ENCODE measurements around the gene PRH1.

Gene PRH1

DNA sequence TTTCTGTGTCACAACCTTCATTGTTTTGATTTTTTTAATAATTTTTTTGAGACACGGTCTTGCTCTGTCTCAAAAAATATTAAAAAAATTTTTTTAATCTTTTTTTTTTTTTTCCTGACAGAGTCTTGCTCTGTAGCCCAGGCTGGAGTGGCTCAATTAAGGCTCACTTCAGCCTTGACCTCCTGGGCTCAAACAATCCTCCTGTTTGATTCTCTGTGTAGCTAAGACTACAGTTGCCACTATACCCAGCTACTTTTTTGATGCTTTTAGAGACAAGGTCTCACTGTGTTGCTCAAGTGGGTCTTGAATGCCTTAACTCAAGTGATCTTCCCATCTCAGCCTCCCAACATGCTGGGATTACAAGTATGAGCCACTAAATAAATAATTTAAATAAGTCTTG lies 35.8 kb upstream of the PRH1 start:
- Histone ChIP-seq H3K36me3 (ENCODE audit: insufficient read depth, low read length) (no peaks in the 10 kb centered on the region), H3K27me3 (ENCODE audit: insufficient read depth, low read length) (no peaks in the 10 kb centered on the region), H3K9me3 (ENCODE audit: low read length) (no peaks in the 10 kb centered on the region), H3K9ac (ENCODE audit: low read length) (no peak overlapping the region), H3K4me3 (ENCODE audit: low read depth, low read length, poor library complexity, severe bottlenecking) (no peak overlapping the region), H3K79me2 (ENCODE audit: insufficient read depth, low read length) (no peaks in the 10 kb centered on the region), H3F3A (ENCODE audit: insufficient read depth, low read length) (0 out of 2 replicates have a peak, but pooled peaks cover 3% of the 10 kb centered on the region), H2AFZ (ENCODE audit: low read length) (no peak overlapping the region), H3K4me1 (ENCODE audit: insufficient read depth, low read length, severe bottlenecking) (no peaks in the 10 kb centered on the region), H3K27ac (ENCODE audit: low read depth, low read length, poor library complexity, severe bottlenecking) (no peak overlapping the region), H4K20me1 (ENCODE audit: insufficient read depth, low read length) (no peaks in the 10 kb centered on the region), H3K4me2 (ENCODE audit: low read length) (no peak overlapping the region), H3K9me2 (ENCODE audit: low read depth, low read length) (no peaks in the 10 kb centered on the region)
- TF ChIP-seq, protein P1, sequence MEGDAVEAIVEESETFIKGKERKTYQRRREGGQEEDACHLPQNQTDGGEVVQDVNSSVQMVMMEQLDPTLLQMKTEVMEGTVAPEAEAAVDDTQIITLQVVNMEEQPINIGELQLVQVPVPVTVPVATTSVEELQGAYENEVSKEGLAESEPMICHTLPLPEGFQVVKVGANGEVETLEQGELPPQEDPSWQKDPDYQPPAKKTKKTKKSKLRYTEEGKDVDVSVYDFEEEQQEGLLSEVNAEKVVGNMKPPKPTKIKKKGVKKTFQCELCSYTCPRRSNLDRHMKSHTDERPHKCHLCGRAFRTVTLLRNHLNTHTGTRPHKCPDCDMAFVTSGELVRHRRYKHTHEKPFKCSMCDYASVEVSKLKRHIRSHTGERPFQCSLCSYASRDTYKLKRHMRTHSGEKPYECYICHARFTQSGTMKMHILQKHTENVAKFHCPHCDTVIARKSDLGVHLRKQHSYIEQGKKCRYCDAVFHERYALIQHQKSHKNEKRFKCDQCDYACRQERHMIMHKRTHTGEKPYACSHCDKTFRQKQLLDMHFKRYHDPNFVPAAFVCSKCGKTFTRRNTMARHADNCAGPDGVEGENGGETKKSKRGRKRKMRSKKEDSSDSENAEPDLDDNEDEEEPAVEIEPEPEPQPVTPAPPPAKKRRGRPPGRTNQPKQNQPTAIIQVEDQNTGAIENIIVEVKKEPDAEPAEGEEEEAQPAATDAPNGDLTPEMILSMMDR (IDR thresholded peaks at IDR 0.05; ENCODE audit: low read length) = no peak
- no peak for TF ChIP-seq EZH2 (IDR thresholded peaks at IDR 0.05; ENCODE audit: borderline replicate concordance, low read length)

DNA sequence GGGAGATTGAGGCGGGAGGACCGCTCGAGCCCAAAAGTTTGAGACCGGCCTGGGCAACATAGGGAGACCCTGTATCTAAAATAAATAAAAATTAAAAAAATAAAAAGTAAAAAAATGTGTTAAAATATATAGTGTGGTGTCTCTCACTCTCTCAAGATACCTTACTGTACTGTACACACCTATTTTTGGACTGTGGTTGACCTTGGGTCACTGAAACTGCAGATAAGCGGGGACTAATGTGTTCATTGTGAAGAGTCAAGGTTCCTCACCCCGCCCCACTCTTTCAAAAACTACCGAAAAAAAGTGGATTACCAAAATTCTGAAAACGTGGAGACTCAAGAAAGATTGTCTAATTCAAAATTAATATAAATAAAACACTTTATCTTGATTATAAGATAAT lies 26.3 kb upstream of the PRH1 start:
- H3K4me1 ChIP-seq (ENCODE audit: insufficient read depth, low read length, severe bottlenecking) = no peaks in the 10 kb centered on the region
- peaks cover 4% of the 10 kb centered on the region; the same call in 1 of the 2 replicates for H3K9me3 ChIP-seq (ENCODE audit: low read length)
- H3K79me2 ChIP-seq (ENCODE audit: insufficient read depth, low read length) = no peaks in the 10 kb centered on the region
- H3K9me2 ChIP-seq (ENCODE audit: low read depth, low read length) = no peaks in the 10 kb centered on the region
- H3K9ac ChIP-seq (ENCODE audit: low read length) = no peak overlapping the region
- H3F3A ChIP-seq (ENCODE audit: insufficient read depth, low read length) = no peaks in the 10 kb centered on the region
- H3K4me2 ChIP-seq (ENCODE audit: low read length) = no peak overlapping the region
- TF ChIP-seq, protein P1 (IDR thresholded peaks at IDR 0.05; ENCODE audit: low read length) = no peak
- no peak for TF ChIP-seq EZH2 (IDR thresholded peaks at IDR 0.05; ENCODE audit: borderline replicate concordance, low read length)
- H3K36me3 ChIP-seq (ENCODE audit: insufficient read depth, low read length) = no peaks in the 10 kb centered on the region
- no peak overlapping the region for H3K27ac ChIP-seq (ENCODE audit: low read depth, low read length, poor library complexity, severe bottlenecking)
- no peak overlapping the region for H3K4me3 ChIP-seq (ENCODE audit: low read depth, low read length, poor library complexity, severe bottlenecking)
- no peaks in the 10 kb centered on the region for H3K27me3 ChIP-seq (ENCODE audit: insufficient read depth, low read length)
- H2AFZ ChIP-seq (ENCODE audit: low read length) = no peak overlapping the region
- H4K20me1 ChIP-seq (ENCODE audit: insufficient read depth, low read length) = no peaks in the 10 kb centered on the region

DNA sequence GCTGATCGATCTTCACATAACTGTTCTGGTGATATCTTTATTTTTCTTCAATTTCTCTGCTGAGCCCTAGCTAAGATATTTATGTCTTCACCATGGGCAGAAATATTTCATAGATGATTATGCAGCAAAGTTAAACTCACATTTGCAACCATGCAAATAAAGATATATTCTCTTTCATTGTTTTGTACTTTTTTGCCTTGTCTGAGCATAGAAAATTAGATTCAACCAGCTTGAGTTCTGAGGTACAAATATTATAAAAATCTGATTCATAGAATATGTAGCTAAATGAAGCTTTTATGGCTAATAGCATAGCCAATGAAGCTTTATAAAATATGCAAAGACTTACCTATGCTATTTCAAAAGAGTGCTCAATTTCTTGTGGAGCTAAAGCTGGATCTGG lies 25.4 kb upstream of the PRH1 start, which contains the start of gene TAS2R13:
TAS2R13 (minus strand) TSS at position 101 of the 400 bp plus-strand sequence. CDS start 264 bp downstream, outside the sequence.
- TF ChIP-seq, protein P1 (IDR thresholded peaks at IDR 0.05; ENCODE audit: low read length) = no peak
- TF ChIP-seq EZH2 (IDR thresholded peaks at IDR 0.05; ENCODE audit: borderline replicate concordance, low read length) = no peak
- Histone ChIP-seq H3K4me2 (ENCODE audit: low read length) (no peak within 1 kb of the TSS), H3K27ac (ENCODE audit: low read depth, low read length, poor library complexity, severe bottlenecking) (no peak within 1 kb of the TSS)

More for the DNA sequence above, 25.4 kb upstream of the PRH1 start, which contains the start of gene TAS2R13:
- H2AFZ ChIP-seq (ENCODE audit: low read length) = no peak within 1 kb of the TSS
- H4K20me1 ChIP-seq (ENCODE audit: insufficient read depth, low read length) = no peaks in the 10 kb centered on the region
- H3K36me3 ChIP-seq (ENCODE audit: insufficient read depth, low read length) = no peaks in the 10 kb centered on the region
- H3K9me3 ChIP-seq (ENCODE audit: low read length) = peaks cover 7% of the 10 kb centered on the region; the same call in 1 of the 2 replicates
- no peaks in the 10 kb centered on the region for H3K79me2 ChIP-seq (ENCODE audit: insufficient read depth, low read length)
- H3K9me2 ChIP-seq (ENCODE audit: low read depth, low read length) = no peaks in the 10 kb centered on the region
- no peaks in the 10 kb centered on the region for H3F3A ChIP-seq (ENCODE audit: insufficient read depth, low read length)
- no peaks in the 10 kb centered on the region for H3K4me1 ChIP-seq (ENCODE audit: insufficient read depth, low read length, severe bottlenecking)
- no peak within 1 kb of the TSS for H3K4me3 ChIP-seq (ENCODE audit: low read depth, low read length, poor library complexity, severe bottlenecking)
- H3K27me3 ChIP-seq (ENCODE audit: insufficient read depth, low read length) = no peaks in the 10 kb centered on the region
- no peak within 1 kb of the TSS for H3K9ac ChIP-seq (ENCODE audit: low read length)
